LNCaP clone FGC (cell line): Measurements from ENCODE around the gene PILRB.

ENCODE experiments used
- DNase-seq: peaks from one replicate; pipeline ENCODE4 v3.0.0-alpha.2; 2011; ENCODE audit warnings: low read depth
- H3K4me3 ChIP-seq: 2 replicates; pipeline ENCODE4 v1.5.1; 2011; ENCODE audit warnings: mild to moderate bottlenecking, low read depth, low read length, control low read depth
- CTCF ChIP-seq: IDR thresholded peaks from 2 replicates; pipeline ENCODE4 v1.5.1; 2012; ENCODE audit warnings: mild to moderate bottlenecking; ENCODE audit not compliant: control insufficient read depth, insufficient read depth; ENCODE audit errors: extremely low read depth

Gene PILRB

GRCh38 chr7:100407285-100408180, 49.6 kb downstream of the PILRB start:
- peak; percentile 83 for TF ChIP-seq CTCF
- H3K4me3 ChIP-seq: no peak overlapping the region
- DNase-seq: peak; percentile 40

DNA sequence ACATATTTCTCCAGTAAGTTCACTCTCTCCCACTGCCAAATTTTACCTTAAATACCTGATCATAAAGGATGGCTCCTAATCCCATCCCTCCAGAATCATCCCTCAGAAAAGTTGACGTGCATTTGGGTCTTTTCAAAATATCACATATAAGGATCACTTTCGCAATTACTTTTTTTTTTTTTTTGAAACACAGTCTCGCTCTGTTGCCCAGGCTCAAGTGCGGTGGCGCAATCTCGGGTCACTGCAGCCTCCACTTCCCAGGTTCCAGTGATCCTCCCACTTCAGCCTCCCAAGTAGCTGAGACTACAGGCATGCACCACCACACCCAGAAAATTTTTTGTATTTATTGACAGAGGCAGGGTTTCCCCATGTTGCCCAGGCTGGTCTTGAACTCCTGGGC, 53.2 kb downstream of the PILRB start:
- DNase-seq: no peak
- no peak for TF ChIP-seq CTCF
- no peak overlapping the region for H3K4me3 ChIP-seq

DNA sequence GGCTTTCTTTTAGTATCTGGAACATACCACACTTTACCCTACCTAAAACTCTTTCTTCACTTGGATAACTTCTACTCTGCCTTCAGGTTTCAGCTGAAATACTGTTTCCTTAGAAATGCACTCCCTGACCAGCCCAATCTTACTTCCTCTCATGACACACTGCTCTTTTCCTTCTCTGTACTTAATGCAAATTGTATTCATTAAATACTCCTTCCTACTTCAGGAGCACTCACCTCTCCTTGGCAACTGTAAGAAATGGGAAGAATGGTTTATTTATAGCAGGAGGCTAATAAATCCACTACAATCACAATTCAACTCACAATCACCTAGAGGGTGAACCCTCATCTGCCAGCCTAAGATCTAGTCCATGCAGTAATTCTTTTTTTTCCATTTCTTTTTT, 55.4 kb downstream of the PILRB start:
- TF ChIP-seq CTCF: no peak
- no peak overlapping the region for H3K4me3 ChIP-seq
- no peak for DNase-seq

DNA sequence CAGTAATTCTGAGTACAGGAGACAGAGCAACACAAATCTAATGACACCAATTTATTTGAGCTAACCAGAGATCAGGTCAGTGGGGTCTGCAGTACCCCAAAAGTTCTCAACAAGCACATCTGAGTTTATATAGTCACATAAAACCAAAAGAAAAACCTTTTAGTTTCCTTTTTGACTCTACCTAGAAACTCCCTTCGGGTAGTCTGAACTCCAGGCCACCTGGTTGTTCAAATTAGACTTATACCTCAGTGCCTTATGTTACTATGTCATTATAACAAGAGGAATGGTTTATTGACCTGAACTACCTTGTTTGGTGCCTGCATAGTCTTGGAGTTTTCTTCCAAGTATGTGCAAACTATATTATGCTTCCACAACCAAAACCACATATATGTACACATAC, 56.0 kb downstream of the PILRB start:
- no peak for TF ChIP-seq CTCF
- DNase-seq: no peak
- H3K4me3 ChIP-seq: no peak overlapping the region

DNA sequence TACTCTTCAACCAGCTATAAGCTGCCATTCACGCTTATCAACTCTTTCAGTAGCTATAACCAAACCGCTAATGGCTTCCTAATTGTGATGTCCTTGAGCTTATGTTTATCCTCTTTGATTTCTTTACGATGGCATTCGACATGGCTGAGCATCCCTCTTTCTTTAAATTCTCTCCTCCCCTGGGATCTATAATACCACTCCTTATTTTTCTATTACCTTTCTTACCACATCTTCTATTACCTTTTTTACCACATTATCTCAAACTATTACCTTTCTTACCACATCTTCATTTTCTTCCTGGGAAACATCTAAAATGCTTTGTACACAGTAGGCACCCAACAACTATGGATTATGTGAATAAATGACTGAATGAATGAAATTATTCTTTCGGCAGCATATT, 57.5 kb downstream of the PILRB start:
- no peak for DNase-seq
- no peak for TF ChIP-seq CTCF
- H3K4me3 ChIP-seq: no peak overlapping the region
